Posterior cingulate gyrus (tissue), 11 donors: ENCODE data around the gene PLCH1.

ENCODE experiments used
- DNase-seq, 10 donors: peaks; one replicate each; pipeline versions ENCODE4 v3.0.0 to v3.0.0-alpha.2; 2020 to 2021; ENCODE audit warnings: mixed read lengths in 3 of 10
- intact Hi-C: fragments of 100-400 bp; cut with DNase I; formaldehyde crosslinking; loops from one replicate; pipeline ENCODE4 v1.15.1; 2023

PLCH1 gene

DNA sequence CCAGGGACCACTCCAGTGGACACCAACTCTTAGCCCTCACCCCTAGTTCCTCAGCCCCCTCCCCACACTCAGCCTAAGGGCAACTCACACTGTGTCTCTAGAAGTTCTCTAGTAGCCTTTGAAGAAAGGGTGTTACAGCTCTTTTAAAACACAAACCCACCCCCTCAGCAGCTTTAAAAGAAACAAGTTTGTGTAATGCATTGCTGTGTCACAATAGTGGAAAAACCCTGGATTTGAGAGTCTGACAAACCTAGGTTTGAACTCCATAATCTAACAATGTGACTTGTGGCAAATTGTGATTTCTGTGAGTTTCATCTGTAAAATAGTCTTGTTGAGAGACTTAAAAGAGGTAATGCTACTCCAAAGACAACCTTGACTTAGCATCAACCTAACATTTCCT lies 54.0 kb downstream of the PLCH1 start:
- intact Hi-C loops: no loop called here
- no peak for DNase-seq

DNA sequence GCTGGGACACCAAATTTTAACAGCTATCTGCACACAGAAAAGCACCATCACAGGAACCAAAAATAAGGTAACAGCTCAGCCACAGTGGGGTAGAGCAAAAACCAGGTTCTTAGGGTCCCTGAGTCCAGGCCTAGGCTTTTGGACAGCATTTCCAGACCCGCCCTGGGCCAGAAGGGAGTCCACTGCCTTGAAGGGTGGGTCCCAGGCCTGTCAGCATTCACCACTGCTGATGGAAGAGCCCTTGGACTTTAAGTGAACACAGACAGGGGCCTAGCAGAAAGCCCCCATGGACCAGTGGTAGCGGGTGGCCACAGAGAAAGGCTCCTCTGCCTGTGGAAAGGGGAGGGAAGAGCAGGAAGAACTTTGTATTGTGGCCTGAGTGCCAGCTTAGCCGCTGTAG lies 56.4 kb downstream of the PLCH1 start:
- intact Hi-C loops: no loop called here
- no peak for DNase-seq

DNA sequence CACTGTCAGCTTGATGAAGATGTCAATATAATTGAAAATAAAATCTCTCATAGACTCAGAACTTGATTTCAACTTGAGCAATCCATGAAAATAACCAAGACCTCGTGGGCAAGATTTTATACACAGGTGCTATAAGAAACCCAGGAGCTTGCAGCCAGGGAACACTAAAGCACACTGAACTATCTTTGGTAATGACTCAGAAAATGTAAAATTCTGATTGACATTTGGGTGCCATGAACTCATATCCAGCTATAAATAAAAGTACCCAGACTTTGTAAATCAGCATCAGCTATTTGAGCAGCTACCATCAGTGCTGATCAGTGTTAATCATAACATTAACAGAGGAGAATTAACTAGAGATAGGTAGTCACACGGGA lies 61.5 kb downstream of the PLCH1 start:
- no peak for DNase-seq
- intact Hi-C loops: no loop called here

DNA sequence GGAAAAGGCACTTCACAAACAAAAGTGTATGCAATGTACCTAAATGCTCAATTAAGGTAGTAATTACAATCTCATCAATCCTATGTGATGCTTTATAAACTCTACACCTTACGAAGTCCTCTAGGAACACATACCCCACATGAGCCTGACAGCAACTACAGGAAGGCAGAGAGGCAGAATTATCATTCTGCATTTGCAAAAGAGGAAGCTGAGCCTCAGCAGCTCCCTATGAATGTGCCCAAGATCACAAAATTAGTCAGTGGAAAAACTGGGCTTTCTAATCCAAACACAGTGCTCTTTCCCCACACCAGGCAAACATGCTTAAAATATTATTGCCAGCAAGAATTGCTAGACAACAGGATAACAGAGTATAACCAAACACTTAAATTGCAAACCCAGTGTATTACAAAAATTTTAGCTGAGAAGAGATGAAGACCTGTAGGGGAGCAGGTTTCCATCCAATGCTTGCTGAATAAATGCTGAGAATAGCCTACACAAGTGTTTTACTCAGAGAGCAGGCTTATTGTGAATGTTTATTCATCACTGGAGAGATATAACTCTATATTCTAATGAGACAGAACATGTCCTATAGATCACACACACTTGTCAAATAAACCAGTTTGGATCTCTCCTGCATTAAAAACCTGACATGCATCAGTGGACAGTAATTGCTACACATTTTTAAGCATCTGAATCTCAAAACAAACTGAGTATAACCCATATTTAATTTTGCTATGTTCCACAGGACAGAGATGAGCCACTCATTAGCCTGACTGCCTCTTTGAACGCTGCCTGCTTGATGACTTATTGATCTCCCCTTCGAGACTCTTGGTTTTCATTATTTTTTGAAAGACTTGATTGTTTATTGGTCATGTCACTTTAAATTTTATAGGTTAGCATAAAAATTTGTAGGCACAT lies 62.2 kb downstream of the PLCH1 start:
- no peak for DNase-seq
- intact Hi-C loops: no loop called here

DNA sequence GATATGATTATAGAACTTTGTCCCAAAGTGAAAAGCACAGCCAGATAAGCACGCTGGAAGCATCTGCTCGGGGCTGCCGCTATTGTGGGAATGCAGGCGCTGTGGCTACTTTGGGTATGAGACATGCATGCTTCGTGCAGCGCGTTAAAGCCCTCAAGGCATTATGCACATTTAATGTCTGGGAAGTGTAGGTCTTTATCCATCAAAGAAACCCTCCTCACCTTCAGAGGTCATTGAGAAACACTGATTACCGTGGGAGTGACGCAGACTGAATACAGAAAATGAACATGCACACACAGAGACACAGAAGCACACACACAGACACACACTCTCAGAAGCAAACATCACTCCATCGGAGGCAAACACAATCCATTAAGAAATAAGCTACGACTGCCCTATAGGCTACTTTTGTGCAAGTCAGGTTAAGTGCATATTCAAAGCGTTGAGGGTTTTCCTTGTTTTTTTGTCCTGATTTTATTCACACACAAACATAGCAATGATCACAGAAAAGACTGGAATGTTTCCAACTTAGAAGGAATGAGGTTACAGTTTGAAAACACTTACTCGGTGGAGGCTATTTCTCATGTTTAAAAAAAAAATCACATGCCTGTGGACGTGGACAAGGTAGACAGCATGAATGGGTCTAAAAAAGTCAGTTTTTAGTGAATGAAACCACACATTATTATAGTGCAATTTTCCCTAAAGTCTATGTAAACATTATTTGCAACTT lies 68.5 kb downstream of the PLCH1 start:
- intact Hi-C loops: no loop called here
- DNase-seq: peak in 9 of 10 donors; percentile 26 to 93 (median 52)

DNA sequence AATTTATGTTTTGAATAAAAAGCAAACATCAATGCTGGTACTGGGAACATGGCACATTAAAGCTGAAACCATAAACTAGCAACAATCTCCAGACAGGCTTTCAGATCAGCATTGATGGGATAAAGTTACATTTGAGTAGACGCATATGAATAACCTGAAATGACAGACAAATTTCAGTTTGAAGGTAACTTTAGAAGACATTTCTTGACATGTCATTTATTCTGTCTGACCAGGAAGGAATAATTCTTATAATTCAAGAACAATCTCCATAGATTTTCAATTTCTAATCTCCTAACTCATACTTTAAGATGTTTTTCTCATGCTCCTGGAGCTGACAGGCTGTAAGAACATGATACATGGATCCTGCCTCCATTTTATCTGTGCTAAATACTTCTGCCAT lies 69.8 kb downstream of the PLCH1 start:
- no peak for DNase-seq
- intact Hi-C loops: no loop called here

DNA sequence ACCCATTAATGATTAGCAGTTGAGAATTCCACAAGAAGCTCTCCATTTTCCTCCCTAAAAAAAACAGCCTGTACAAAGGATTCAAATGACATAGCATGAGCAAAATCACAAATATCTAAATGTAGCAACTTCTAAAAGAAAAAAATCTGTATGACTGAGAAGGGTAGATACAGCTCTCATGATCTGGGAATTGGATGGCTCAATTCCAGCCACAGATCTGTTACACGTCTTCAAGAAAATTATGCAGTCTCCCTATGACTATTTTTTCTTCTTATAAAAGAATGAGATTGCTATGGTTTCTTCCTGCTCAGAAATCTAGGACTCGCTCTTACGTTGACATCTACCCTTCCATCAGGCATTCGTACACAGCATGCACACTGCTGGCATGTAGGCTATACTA lies 71.5 kb downstream of the PLCH1 start:
- intact Hi-C loops: no loop called here
- DNase-seq: no peak

DNA sequence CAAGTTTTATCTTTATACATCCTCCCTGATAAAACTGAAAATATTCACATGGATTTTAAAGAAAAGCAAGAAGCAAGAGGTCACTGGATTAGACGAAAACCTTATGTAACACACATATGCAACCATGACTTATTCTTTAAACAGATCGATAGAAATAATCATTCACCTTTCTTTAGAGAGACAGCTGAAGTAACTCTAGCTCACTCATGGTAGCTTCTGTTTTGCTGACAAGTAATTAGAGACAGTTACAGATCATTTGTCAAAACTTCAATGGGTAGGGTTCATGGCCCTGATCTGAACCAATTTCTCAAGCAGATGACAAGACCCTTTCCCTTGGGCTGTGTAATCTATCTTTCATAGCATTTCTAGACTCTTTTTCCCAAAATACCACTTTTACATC lies 74.5 kb downstream of the PLCH1 start:
- intact Hi-C loops: no loop called here
- no peak for DNase-seq

DNA sequence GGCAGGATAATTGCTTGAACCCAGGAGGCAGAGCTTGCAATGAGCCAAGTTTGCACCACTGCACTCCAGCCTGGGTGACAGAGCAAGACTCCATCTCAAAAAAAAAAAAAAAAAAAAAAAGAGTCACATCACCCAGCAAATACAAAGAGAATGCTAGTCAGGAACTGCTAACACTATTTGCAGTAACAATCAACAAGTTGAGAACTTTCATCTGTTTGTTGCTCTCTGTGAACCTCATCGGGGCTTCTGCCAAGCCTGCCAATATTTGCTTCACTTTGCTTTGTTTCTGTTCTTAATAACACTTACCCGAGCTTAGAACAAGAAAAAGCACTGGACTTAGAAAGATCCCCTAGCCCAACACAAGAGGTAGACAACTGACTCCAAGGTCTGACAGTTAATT lies 76.9 kb downstream of the PLCH1 start:
- intact Hi-C loops: no loop called here
- DNase-seq: no peak

DNA sequence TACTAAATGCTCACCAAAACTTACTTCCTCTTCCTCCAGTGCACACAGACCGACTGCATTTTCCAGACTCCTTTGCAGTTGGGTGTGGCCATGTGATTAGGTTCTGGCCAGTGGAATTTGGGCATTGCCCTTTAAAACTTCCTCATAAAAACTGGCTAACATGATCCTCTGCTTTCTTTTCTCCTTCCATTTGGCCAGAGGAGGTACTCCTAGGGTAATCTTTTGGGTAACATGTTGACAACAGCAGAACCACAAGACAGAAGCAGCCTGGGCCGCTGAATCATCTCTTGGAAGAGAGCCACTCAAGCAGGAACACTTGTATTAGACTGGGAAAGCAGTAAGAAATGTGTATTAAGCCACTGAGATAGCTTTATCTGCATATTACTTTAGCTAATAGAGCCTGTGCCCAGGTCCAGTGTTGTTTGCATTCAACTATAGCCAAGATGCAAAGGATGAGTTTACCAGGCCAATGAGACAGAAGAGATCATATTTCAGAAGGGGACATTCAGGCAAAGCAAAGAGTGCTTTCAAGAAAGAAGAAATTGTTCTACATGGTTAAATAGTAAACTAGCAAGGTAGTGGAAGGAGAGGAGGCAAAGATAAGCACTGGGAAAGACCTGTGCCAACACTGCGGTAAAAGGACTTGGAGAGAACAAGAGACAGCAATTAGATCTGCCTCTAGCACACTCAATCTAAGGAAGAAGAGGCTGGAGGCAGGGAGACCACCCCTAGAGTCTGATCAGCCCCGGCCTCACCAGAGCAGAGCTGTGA lies 79.8 kb downstream of the PLCH1 start:
- peak in 4 of 10 donors; percentile 12 to 85 (median 25) for DNase-seq
- intact Hi-C loops: loop anchor here (1.0 kb wide), 1 partner anchor 16 kb away; no protein-coding TSS in a partner anchor

DNA sequence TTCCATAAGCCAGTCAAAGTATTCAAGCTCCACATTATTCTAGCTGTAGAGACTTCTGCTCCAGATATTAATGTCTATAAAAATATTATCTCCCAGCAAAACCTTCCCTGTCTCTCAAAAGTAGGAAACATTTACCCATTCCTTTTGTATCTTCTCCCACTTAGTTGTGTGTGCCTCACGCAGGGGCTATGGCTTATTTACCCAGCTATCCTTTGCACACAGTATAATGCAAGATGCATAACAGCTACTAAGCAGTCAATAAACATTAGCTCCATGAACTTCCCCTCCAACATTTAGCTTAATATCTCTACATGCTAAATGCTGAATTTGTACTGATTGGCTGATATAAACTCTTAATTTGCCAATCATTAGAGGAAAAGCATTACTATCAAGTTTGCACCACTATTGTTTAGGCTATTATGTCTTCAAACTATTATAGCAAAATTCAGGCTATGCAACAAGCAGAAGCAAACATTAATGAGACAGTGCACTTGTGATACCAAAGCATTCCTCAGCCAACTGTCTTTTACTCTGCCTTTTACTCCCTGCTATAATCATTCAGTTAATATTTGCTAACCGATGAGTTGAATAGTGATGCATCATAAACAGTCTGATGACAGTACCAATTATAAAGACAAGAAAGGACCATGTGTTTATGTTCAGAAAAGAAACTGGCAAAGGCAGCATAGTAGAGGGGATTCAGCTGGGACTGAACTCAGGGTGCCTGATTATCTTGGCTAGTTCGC lies 81.2 kb downstream of the PLCH1 start:
- DNase-seq: no peak
- intact Hi-C loops: loop anchor here (1.0 kb wide), 1 partner anchor 18 kb away; no protein-coding TSS in a partner anchor

DNA sequence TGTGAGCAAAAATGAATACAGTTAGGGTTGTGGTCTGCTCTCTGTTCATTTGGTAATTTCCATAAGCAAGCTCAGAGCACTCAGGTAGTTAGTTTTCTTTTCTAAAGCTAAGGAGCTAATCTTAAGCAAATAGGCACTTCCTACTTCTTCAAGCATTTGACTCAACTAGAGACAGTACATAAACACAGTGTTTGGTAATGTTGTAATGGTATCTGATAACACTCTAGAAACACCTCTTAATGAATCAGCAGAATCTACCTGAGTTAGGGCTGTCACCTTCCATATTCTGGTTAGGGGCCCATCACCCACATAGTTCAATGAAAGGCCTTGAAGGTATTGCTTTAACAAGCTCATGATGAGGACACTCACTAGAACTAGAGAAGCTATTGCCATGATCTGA lies 83.1 kb downstream of the PLCH1 start:
- intact Hi-C loops: no loop called here
- no peak for DNase-seq

DNA sequence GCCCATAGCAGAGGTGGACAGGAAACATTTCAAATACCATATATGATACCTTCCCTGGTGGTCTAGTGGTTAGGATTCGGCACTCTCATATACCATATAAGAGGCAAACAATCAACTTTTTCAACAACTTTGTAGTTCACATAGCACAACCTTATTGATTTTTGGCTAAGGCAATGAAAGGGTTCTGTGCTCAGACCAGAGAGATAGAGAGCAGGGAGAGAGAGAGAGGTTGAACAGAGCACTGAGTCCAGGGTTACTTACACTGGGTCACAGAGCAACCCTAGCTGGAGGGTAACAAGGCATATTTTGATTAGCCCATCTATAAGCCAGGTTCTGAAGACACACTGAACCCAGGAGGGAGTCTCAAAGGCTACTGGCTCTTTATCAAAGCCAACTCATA lies 83.8 kb downstream of the PLCH1 start:
- intact Hi-C loops: no loop called here
- no peak for DNase-seq

DNA sequence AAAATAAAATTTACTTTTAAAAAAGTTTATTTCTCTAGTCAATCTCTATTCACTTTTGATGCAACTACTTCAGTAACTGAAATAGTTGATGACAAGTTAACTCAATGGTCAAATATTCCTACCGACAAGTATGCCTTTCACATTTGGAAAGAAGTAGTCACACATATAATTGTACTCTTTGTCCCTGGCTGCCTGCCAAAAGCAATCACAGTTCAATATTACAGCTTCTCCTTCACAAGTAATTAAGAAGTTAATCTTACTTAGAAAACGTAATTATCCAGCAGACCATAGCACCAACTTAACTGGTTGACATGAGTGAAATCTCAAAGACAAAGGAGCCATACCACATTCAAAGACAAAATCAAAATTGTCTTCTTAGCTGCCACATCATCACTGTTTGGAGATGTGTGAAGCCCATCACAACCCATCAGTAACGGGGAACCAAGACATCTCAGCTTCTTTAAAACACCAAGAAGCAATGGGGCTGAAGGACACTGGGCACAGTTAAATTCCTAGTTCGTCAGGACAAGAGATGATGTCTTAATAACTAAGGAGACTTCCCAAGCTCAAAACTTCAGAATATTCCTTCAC lies 86.1 kb downstream of the PLCH1 start:
- intact Hi-C loops: no loop called here
- no peak for DNase-seq

DNA sequence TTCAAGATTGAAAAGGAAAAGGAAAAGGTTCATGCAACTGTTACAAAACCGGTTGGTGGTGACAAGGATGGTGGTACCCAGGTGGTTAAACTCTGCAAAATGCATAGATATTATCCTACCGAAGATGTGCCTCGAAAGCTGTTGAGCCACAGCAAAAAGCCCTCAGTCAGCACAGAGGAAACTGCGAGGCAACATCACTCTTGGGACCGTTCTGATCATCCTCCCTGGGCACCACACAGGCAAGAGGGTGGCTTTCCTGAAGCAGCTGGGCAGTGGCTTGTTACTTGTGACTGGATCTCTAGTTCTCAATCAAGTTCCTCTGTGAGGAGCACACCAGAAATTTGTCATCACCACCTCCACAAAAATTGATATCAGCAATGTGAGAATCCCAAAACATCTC lies 86.9 kb downstream of the PLCH1 start:
- intact Hi-C loops: no loop called here
- DNase-seq: no peak

DNA sequence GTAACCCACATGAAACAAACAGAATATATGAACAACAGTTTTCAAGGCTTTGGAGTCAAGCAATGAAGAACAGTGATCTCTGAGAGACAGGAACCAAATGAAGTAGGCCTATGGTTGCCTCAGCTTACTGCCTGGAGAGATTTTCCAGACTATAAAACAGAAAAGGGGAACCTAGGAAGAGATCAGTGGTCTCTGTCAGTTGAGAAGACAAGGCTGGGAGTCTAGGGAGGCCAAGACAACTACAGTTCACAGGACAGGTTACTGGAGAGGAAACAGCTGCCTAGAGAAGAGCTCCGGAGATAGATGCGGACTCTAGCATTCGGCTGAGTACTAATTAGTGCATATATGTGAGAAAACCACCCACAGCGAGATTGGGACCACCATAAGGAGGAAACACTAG lies 87.7 kb downstream of the PLCH1 start:
- DNase-seq: no peak
- intact Hi-C loops: no loop called here

DNA sequence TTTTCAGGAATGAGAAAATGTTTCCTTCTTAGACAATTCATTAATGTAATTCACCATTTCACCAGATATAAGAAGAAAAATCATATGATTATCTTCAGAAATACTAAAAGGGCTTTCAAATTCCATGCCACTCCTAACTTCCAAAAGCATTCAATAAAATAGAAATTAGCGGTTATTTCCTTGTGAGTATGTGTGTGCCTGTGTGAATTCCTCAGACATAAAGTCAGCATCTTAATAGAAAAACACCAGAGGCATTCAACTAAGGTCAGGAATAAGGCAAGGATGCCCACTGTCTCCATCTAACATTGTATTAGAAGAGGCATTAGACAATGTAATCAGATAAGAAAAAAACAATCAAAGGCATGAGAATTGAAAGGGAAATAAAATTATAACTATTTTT lies 88.4 kb downstream of the PLCH1 start:
- intact Hi-C loops: no loop called here
- DNase-seq: no peak

DNA sequence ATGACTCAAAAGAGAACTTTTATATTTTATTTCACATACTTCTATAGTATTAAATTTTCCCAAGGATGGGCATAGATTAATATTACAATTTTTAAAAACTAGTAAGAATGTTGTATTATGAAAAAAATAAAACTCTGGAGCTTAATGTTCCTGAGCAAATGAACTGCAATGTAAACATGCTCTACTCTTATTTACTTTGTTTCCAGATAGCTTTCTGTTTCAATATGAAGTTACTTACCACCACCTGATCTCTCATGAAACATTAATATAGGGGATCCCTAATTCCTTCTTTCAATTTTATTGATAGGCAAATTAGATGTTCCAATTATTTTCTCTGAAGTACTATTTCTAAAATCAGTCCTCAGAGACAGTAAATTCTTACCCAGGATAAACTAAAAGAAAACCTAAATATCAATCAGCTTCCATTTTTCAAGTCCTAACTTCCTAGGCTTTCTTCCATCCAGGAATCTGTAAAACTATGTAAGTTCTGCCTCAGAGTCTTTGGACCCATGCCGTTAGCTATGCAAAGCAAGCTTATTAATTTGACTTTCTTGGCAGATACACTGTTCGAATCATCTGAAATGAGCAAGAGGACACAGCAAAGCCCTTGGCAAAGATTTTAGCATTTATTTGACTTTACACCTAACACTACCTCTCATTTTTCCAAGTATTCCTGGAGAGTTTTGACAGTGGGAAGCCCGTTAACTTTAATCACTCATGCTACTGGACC lies 93.2 kb downstream of the PLCH1 start:
- DNase-seq: no peak
- intact Hi-C loops: no loop called here

DNA sequence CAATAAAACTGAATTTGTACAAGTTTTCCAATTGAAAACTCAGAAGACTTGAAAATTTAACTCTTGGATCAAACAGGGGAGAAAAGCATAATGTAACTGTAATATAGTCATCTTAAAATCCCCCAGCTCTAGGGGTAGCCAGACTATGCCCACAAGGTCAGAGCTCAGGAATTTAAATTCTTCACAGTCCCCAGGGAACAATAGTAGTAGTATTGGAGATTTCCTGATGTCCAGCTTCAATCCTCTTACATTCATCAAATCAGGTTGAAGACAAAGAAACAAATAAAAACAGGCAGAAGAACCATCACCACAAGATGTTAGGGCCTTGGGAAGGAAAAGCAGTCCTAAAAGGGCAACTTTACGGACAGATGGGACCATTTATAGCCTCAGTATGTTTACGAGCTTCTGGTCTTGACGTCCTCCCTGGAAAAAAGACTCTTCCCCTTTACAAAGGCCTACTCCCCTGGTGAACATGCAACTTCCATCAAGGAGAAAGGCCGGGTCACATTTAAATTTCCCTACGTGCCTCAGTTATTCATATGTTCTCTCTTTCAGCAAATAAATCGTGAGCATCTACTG lies 96.8 kb downstream of the PLCH1 start:
- no peak for DNase-seq
- intact Hi-C loops: no loop called here
